Measurements from ENCODE around the gene CD2BP2.
A peak's percentile ranks its signal among the peaks of the same experiment; 100 is the strongest.

The CD2BP2 gene

DNA sequence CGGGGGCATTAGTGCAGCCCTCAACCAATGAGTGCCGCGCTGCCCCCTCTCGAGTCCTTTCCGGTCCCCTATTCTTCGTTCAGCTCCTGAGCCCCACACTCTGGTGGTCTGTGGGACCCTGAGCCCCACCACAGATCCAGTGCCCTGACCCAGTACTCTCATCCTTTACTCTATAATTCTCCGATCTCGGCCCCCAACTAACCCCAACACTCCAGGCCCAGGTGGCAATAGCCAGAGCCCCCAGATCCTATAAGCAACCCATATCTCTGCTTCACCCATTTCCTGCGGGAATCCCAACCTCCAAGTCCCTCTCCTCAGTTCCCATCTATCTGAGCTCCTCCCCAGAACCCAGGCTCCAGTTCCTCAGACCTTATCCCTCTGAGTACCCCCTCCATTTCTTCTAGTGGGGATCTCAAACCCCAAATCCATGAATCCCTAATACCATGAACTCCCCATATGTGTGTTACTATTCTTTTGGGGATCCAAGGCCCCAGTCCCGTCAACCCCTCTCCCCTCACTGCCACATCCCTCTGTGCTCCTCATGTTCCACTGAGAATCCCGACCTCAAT lies 16.2 kb upstream of the CD2BP2 start:
- no peak for ATAC-seq
- no peak for TF ChIP-seq BACH2 (CRISPR knock-in tag; IDR thresholded peaks at IDR 0.05; ENCODE audit: borderline replicate concordance)
- no peak for TF ChIP-seq ARNTL (CRISPR knock-in tag; IDR thresholded peaks at IDR 0.05; ENCODE audit: borderline replicate concordance, low read depth)
- TF ChIP-seq RARB (CRISPR knock-in tag; IDR thresholded peaks at IDR 0.05) = no peak
- TF ChIP-seq, protein P1, sequence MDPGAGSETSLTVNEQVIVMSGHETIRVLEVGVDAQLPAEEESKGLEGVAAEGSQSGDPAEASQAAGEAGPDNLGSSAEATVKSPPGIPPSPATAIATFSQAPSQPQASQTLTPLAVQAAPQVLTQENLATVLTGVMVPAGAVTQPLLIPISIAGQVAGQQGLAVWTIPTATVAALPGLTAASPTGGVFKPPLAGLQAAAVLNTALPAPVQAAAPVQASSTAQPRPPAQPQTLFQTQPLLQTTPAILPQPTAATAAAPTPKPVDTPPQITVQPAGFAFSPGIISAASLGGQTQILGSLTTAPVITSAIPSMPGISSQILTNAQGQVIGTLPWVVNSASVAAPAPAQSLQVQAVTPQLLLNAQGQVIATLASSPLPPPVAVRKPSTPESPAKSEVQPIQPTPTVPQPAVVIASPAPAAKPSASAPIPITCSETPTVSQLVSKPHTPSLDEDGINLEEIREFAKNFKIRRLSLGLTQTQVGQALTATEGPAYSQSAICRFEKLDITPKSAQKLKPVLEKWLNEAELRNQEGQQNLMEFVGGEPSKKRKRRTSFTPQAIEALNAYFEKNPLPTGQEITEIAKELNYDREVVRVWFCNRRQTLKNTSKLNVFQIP (CRISPR knock-in tag; IDR thresholded peaks at IDR 0.05; ENCODE audit: borderline replicate concordance, low read depth) = no peak
- no peak for TF ChIP-seq ZFP30 (CRISPR knock-in tag; IDR thresholded peaks at IDR 0.05)
- no peak for TF ChIP-seq ZFP3 (CRISPR knock-in tag; IDR thresholded peaks at IDR 0.05)
- TF ChIP-seq TCF4 (CRISPR knock-in tag; IDR thresholded peaks at IDR 0.05; ENCODE audit: borderline replicate concordance) = no peak
- TF ChIP-seq ZNF8 (CRISPR knock-in tag; IDR thresholded peaks at IDR 0.05) = no peak
- no peak for TF ChIP-seq TOX (CRISPR knock-in tag; IDR thresholded peaks at IDR 0.05; ENCODE audit: borderline replicate concordance)
- TF ChIP-seq PPARA (CRISPR knock-in tag; IDR thresholded peaks at IDR 0.05; ENCODE audit: borderline replicate concordance) = no peak
- no peak for TF ChIP-seq CSDC2 (CRISPR knock-in tag; IDR thresholded peaks at IDR 0.05)
- no peak for TF ChIP-seq OSR1 (CRISPR knock-in tag; IDR thresholded peaks at IDR 0.05)
- no peak for TF ChIP-seq CSRNP3 (CRISPR knock-in tag; IDR thresholded peaks at IDR 0.05)
- TF ChIP-seq, protein P2, sequence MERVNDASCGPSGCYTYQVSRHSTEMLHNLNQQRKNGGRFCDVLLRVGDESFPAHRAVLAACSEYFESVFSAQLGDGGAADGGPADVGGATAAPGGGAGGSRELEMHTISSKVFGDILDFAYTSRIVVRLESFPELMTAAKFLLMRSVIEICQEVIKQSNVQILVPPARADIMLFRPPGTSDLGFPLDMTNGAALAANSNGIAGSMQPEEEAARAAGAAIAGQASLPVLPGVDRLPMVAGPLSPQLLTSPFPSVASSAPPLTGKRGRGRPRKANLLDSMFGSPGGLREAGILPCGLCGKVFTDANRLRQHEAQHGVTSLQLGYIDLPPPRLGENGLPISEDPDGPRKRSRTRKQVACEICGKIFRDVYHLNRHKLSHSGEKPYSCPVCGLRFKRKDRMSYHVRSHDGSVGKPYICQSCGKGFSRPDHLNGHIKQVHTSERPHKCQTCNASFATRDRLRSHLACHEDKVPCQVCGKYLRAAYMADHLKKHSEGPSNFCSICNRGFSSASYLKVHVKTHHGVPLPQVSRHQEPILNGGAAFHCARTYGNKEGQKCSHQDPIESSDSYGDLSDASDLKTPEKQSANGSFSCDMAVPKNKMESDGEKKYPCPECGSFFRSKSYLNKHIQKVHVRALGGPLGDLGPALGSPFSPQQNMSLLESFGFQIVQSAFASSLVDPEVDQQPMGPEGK (CRISPR knock-in tag; IDR thresholded peaks at IDR 0.05; ENCODE audit: borderline replicate concordance) = no peak

DNA sequence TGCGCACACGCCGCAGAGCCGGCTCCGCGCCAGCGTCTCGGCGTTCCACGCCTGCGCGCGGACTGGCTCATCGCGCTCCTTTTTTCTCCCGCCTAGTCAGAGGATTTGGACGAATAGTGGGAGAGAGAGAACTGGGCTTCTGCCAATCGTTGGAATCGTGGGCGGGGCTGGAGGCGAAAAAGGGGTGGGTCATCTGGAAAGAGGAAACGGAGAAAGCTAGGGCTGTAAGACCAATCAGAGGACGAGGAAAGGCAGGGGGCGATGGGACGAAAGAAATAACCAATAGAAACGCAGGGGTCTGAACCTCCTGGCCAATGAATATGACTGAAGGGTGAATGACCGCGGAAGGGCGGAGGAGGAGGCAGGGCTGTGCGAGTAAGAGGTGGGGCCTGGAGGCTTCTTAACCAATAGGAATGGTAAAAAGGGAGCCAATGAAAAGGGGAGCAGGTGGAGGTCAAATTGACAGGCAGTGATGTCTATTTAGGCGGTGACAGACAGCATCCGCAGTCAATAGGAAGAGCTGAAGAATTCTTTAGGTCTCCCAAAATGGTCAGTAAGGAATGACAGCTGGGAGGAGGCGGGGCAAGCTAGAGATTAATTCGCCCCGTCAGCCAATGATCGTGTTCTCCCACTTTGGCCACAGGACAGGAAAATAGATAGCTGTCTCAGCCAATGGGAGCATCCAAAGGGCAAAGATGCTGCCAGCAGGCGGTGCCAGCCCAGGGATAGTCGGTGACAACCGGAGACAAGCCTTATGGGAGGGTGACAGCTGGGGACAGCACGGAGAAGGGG lies 15.5 kb upstream of the CD2BP2 start, which contains the start of gene TBC1D10B:
TBC1D10B (minus strand) TSS at position 39 of the 792 bp plus-strand sequence. CDS start 311 bp downstream, outside the sequence.
- TF ChIP-seq ZFP30 (CRISPR knock-in tag; IDR thresholded peaks at IDR 0.05) (no peak), ZC3H10 (CRISPR knock-in tag; IDR thresholded peaks at IDR 0.05) (no peak), ZFP3 (CRISPR knock-in tag; IDR thresholded peaks at IDR 0.05) (no peak), SNAI2 (CRISPR knock-in tag; IDR thresholded peaks at IDR 0.05) (no peak), PPARA (CRISPR knock-in tag; IDR thresholded peaks at IDR 0.05; ENCODE audit: borderline replicate concordance) (no peak), CSDC2 (CRISPR knock-in tag; IDR thresholded peaks at IDR 0.05) (no peak), ISL1 (CRISPR knock-in tag; IDR thresholded peaks at IDR 0.05) (no peak), OSR1 (CRISPR knock-in tag; IDR thresholded peaks at IDR 0.05) (no peak), RARB (CRISPR knock-in tag; IDR thresholded peaks at IDR 0.05) (no peak)
- TF ChIP-seq, protein P2 (CRISPR knock-in tag; IDR thresholded peaks at IDR 0.05; ENCODE audit: borderline replicate concordance) = no peak

GRCh38 chr16:30369938-30370455 lies 14.9 kb upstream of the CD2BP2 start:
- TF ChIP-seq TSHZ2 (CRISPR knock-in tag; IDR thresholded peaks at IDR 0.05) = no peak
- TF ChIP-seq, protein P1 (CRISPR knock-in tag; IDR thresholded peaks at IDR 0.05; ENCODE audit: borderline replicate concordance, low read depth) = no peak
- no peak for TF ChIP-seq ARNTL (CRISPR knock-in tag; IDR thresholded peaks at IDR 0.05; ENCODE audit: borderline replicate concordance, low read depth)
- no peak for TF ChIP-seq PPARA (CRISPR knock-in tag; IDR thresholded peaks at IDR 0.05; ENCODE audit: borderline replicate concordance)
- TF ChIP-seq ISL1 (CRISPR knock-in tag; IDR thresholded peaks at IDR 0.05) = no peak
- no peak for TF ChIP-seq BACH2 (CRISPR knock-in tag; IDR thresholded peaks at IDR 0.05; ENCODE audit: borderline replicate concordance)
- ATAC-seq = no peak

More for the DNA sequence above, 15.5 kb upstream of the CD2BP2 start, which contains the start of gene TBC1D10B:
- ATAC-seq = peak; percentile 92
